Epithelial cell of esophagus (primary cell): Measurements from ENCODE around the gene PADI4.

ENCODE experiments used
- DNase-seq: peaks from one replicate; pipeline ENCODE4 v3.0.0; 2010; ENCODE audit warnings: low read depth
- H3K4me3 ChIP-seq: 2 replicates; pipeline ENCODE4 v1.5.1; 2011; ENCODE audit warnings: mild to moderate bottlenecking, low read length, control low read depth
- TF ChIP-seq, protein P1 (sequence below): IDR thresholded peaks from 2 replicates; pipeline ENCODE4 v1.5.1; 2011; ENCODE audit warnings: low read depth, mild to moderate bottlenecking, low read length, control low read depth, inconsistent platforms; ENCODE audit not compliant: insufficient read depth; ENCODE audit errors: missing control alignments

PADI4 gene

DNA sequence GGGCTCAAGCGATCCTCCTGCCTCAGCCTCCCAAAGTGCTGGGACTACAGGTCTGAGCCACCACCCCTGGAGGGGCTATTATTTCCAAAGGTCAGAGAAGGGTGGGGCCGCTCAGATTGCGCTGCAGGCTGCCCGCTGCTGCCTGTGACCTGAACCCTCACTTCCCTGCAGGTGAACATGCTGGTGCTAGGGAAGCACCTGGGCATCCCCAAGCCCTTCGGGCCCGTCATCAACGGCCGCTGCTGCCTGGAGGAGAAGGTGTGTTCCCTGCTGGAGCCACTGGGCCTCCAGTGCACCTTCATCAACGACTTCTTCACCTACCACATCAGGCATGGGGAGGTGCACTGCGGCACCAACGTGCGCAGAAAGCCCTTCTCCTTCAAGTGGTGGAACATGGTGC, 55.4 kb downstream of the PADI4 start:
- no peak for DNase-seq
- H3K4me3 ChIP-seq, result no peak overlapping the region
- TF ChIP-seq, protein P1, sequence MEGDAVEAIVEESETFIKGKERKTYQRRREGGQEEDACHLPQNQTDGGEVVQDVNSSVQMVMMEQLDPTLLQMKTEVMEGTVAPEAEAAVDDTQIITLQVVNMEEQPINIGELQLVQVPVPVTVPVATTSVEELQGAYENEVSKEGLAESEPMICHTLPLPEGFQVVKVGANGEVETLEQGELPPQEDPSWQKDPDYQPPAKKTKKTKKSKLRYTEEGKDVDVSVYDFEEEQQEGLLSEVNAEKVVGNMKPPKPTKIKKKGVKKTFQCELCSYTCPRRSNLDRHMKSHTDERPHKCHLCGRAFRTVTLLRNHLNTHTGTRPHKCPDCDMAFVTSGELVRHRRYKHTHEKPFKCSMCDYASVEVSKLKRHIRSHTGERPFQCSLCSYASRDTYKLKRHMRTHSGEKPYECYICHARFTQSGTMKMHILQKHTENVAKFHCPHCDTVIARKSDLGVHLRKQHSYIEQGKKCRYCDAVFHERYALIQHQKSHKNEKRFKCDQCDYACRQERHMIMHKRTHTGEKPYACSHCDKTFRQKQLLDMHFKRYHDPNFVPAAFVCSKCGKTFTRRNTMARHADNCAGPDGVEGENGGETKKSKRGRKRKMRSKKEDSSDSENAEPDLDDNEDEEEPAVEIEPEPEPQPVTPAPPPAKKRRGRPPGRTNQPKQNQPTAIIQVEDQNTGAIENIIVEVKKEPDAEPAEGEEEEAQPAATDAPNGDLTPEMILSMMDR, result no peak

DNA sequence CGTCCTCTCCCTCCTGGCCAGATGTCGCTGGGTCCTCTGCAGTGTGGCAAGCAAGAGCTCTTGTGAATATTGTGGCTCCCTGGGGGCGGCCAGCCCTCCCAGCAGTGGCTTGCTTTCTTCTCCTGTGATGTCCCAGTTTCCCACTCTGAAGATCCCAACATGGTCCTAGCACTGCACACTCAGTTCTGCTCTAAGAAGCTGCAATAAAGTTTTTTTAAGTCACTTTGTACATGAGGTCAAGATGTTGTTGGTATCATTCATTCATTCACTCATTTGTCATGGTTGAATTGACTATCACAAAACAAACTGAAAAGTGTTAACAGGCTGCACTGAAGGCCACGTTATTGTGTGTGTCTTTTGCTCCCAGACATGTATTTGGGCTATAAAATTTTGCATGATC, 55.8 kb downstream of the PADI4 start:
- H3K4me3 ChIP-seq, result no peak overlapping the region
- TF ChIP-seq, protein P1, result no peak
- DNase-seq, result no peak

GRCh38 chr1:17365293-17365692, 57.3 kb downstream of the PADI4 start:
- no peak overlapping the region for H3K4me3 ChIP-seq
- TF ChIP-seq, protein P1, result no peak
- peak; percentile 86 for DNase-seq

GRCh38 chr1:17369466-17369865, 61.5 kb downstream of the PADI4 start:
- H3K4me3 ChIP-seq, result no peak overlapping the region
- DNase-seq, result peak; percentile 95
- TF ChIP-seq, protein P1, result no peak

DNA sequence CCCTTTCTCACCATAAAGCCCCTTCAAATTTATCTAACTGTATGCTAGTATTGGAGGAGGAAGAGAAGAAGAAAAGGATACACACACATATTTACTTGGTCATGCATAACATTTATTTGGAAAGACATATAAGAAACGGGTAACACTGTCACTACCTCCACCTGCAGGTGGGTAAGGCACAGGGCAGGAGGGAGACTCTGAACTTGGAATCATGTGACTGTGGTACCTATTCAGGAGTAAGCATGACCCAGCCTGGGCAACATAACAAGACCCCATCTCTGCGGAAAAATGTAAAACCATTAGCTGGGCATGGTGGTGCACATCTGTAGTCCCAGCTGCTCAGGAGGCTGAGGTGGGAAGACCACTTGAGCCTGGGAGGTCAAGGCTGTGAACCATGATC, 62.6 kb downstream of the PADI4 start:
- no peak overlapping the region for H3K4me3 ChIP-seq
- DNase-seq, result peak; percentile 70
- TF ChIP-seq, protein P1, result peak; percentile 71

DNA sequence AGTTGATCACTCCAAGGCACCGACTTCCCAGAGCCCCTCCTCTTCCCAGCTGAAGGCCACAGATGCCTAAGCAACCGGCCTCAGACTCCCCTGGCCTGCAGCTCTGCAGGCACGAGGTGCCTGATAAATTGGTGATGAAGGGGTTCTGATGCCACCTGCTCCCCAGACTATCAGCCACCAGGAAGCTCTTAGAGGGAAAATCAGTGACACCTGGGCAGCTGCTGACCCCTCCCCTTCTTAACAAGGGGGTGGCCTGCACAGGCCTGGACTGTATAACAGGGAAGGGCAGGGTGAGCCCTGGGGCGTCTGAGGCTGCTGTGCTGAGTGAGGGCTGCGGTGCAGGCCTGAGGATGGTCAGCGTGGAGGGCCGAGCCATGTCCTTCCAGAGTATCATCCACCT, 63.9 kb downstream of the PADI4 start, which contains the start of gene PADI6:
PADI6 (plus strand) TSS at position 301 of the 400 bp plus-strand sequence; CDS start at position 351, 50 bp downstream.
- H3K4me3 ChIP-seq, result no peak within 1 kb of the TSS
- no peak for DNase-seq

GRCh38 chr1:17372955-17373354, 65.0 kb downstream of the PADI4 start:
- no peak overlapping the region for H3K4me3 ChIP-seq
- TF ChIP-seq, protein P1, result no peak
- DNase-seq, result no peak

More for the DNA sequence above, 63.9 kb downstream of the PADI4 start, which contains the start of gene PADI6:
- TF ChIP-seq, protein P1, result no peak
